Endothelial cell of umbilical vein (primary cell): ENCODE results near the gene MUC22. TPM values are rescaled to one million over a fixed set of nuclear protein-coding genes. Genes with fewer than 3 reads are reported as not detected.

Experiments used
- BruUV-seq: library from RNA; stranded (reverse); fragments of 400-500 nt; replicated peaks from 2 replicates; lab custom pipeline; 2021; lab: Mats Ljungman, UMichigan
- CTCF ChIA-PET: fragments of 300-600, 350-600 bp; sonication (Branson Sonifier 250); formaldehyde crosslinking; loops from one replicate; lab custom pipeline; 2021; ENCODE audit warnings: antibody characterized with exemption, inconsistent platforms; lab: Charles Lee
- POLR2A ChIA-PET: fragments of 300-600, 350-600 bp; sonication (Branson Sonifier 250); formaldehyde crosslinking; loops from one replicate; lab custom pipeline; 2021; ENCODE audit warnings: antibody characterized with exemption, inconsistent platforms; lab: Charles Lee
- DNase-seq: peaks from one replicate; pipeline ENCODE4 v3.0.0-alpha.2; 2011; ENCODE audit warnings: low read depth, low spot score
- FAIRE-seq: peaks from 2 replicates; lab custom pipeline; 2011; peaks lifted over from hg19 to GRCh38; lab: Jason Lieb, UNC
- H2AFZ ChIP-seq: 2 replicates; pipeline ENCODE4 v1.6.0; 2012; ENCODE audit warnings: low read depth, low read length, control low read depth, inconsistent platforms
- H3K27ac ChIP-seq: 2 replicates; pipeline ENCODE4 v1.5.1; 2011; ENCODE audit warnings: low read depth, mild to moderate bottlenecking, control low read depth, low read length, moderate library complexity; ENCODE audit not compliant: insufficient read depth
- H3K27me3 ChIP-seq, 2 experiments: 2 replicates each; pipeline versions ENCODE4 v1.6.0 to v1.6.1; 2011; ENCODE audit warnings: low read length in 2 of 2, mixed read lengths in 1 of 2; ENCODE audit not compliant: control insufficient read depth in 2 of 2, insufficient read depth in 2 of 2
- H3K36me3 ChIP-seq, 2 experiments: 2 replicates in 1 of 2; 3 replicates in 1 of 2; pipeline ENCODE4 v1.5.1; 2011; ENCODE audit warnings: low read length in 2 of 2, mild to moderate bottlenecking in 1 of 2, moderate library complexity in 1 of 2; ENCODE audit not compliant: control insufficient read depth in 2 of 2, insufficient read depth in 2 of 2; ENCODE audit errors: extremely low read depth in 1 of 2
- H3K4me1 ChIP-seq: 3 replicates; pipeline ENCODE4 v1.5.1; 2011; ENCODE audit warnings: mild to moderate bottlenecking, low read length; ENCODE audit not compliant: control insufficient read depth, insufficient read depth; ENCODE audit errors: extremely low read depth
- H3K4me2 ChIP-seq: 2 replicates; pipeline ENCODE4 v1.6.1; 2011; ENCODE audit warnings: low read length, control low read depth, mixed read lengths; ENCODE audit not compliant: insufficient read depth
- H3K4me3 ChIP-seq, 3 experiments: fragments of 200-600 bp in 1 of 3; sonication (generic), shearing (Covaris generic) in 1 of 3; replicated peaks in 1 of 3; 2 replicates each; pipeline ENCODE4 v1.5.1; 2011 to 2016; ENCODE audit warnings: control low read depth in 3 of 3, low read length in 3 of 3, mild to moderate bottlenecking in 2 of 3, inconsistent platforms in 1 of 3, low read depth in 1 of 3, moderate library complexity in 1 of 3; ENCODE audit not compliant: insufficient read depth in 1 of 3
- H3K79me2 ChIP-seq: 2 replicates; pipeline ENCODE4 v1.6.0; 2012; ENCODE audit warnings: low read length, inconsistent platforms; ENCODE audit not compliant: control insufficient read depth, insufficient read depth
- H3K9ac ChIP-seq: replicated peaks from 2 replicates; pipeline ENCODE3; 2011; ENCODE audit warnings: low read length, control low read depth; ENCODE audit not compliant: insufficient read depth; ENCODE audit errors: extremely low read depth
- H3K9me1 ChIP-seq: replicated peaks from 3 replicates; pipeline ENCODE4 v1.6.0; 2011; ENCODE audit warnings: mild to moderate bottlenecking, low read length; ENCODE audit not compliant: control insufficient read depth, insufficient read depth; ENCODE audit errors: extremely low read depth
- H3K9me3 ChIP-seq: replicated peaks from 2 replicates; pipeline ENCODE4 v1.5.1; 2012; ENCODE audit warnings: low read length, inconsistent platforms; ENCODE audit not compliant: control insufficient read depth, insufficient read depth
- H4K20me1 ChIP-seq: replicated peaks from 2 replicates; pipeline ENCODE3; 2011; ENCODE audit warnings: mild to moderate bottlenecking, low read length; ENCODE audit not compliant: control insufficient read depth, insufficient read depth; ENCODE audit errors: extremely low read depth
- EZH2 ChIP-seq: IDR thresholded peaks from 2 replicates; pipeline ENCODE4 v1.6.1; 2012; ENCODE audit warnings: borderline replicate concordance, low read depth, mild to moderate bottlenecking, moderate library complexity, low read length, inconsistent platforms; ENCODE audit not compliant: severe bottlenecking
- FOS ChIP-seq: IDR thresholded peaks from 2 replicates; pipeline ENCODE4 v1.6.1; 2011; ENCODE audit warnings: mild to moderate bottlenecking, low read length, moderate library complexity, borderline replicate concordance; ENCODE audit not compliant: insufficient read depth
- GATA2 ChIP-seq: IDR thresholded peaks from 2 replicates; pipeline ENCODE4 v1.7.0; 2011; ENCODE audit warnings: low read depth, mild to moderate bottlenecking, moderate library complexity, mixed read lengths, low read length; ENCODE audit not compliant: insufficient read length, insufficient read depth
- JUN ChIP-seq: IDR thresholded peaks from 2 replicates; pipeline ENCODE4 v1.6.1; 2011; ENCODE audit warnings: borderline replicate concordance, low read depth; ENCODE audit not compliant: insufficient read length, insufficient read depth
- MYC ChIP-seq: IDR thresholded peaks from one replicate; pipeline ENCODE4 v1.6.1; 2011; ENCODE audit warnings: mild to moderate bottlenecking, low read depth, low read length
- POLR2A ChIP-seq: IDR thresholded peaks from 2 replicates; pipeline ENCODE4 v1.6.1; 2012; ENCODE audit warnings: low read depth, mild to moderate bottlenecking, control low read depth, low read length
- POLR2AphosphoS5 ChIP-seq: IDR thresholded peaks from 2 replicates; pipeline ENCODE4 v1.6.1; 2012; ENCODE audit warnings: low read depth, mild to moderate bottlenecking, control low read depth, low read length, moderate library complexity; ENCODE audit not compliant: insufficient read depth
- dilution Hi-C: fragments of 300-500 bp; cut with MboI; formaldehyde crosslinking; loops from one replicate; pipeline ENCODE4 v1.15.0; 2019; ENCODE audit warnings: low sequenced_read_pairs; ENCODE audit not compliant: extremely low pct_ligation_motif_present
- intact Hi-C: fragments of 100-400 bp; cut with micrococcal nuclease; formaldehyde crosslinking; loops from one replicate; pipeline ENCODE4 v1.10.0; 2022
- polyA plus RNA-seq, 4 experiments: library from polyadenylated mRNA; depleted of rRNA in 3 of 4; stranded (reverse) in 3 of 4; unstranded in 1 of 4; fragments of >200 nt; gene quantifications; 2 replicates each; pipeline versions ENCODE4 v1.2.1 to v1.2.3, GENCODE V29; 2011 to 2012; ENCODE audit warnings: missing spikeins in 1 of 4
- total RNA-seq: library from RNA; stranded (reverse); gene quantifications from 2 replicates; pipeline ENCODE4 v1.2.3, GENCODE V29; 2021
- TF ChIP-seq, protein P1 (sequence below), 2 donors: IDR thresholded peaks; 1 replicate in 1 of 2; 2 replicates in 1 of 2; pipeline ENCODE4 v1.5.1; 2011; ENCODE audit warnings: low read length in 2 of 2, mild to moderate bottlenecking in 2 of 2, moderate library complexity in 2 of 2, control low read depth in 1 of 2, inconsistent platforms in 1 of 2, low read depth in 1 of 2; ENCODE audit not compliant: insufficient read depth in 1 of 2; ENCODE audit errors: extremely low read depth in 1 of 2
- TF ChIP-seq, protein P2 (sequence below): IDR thresholded peaks from 2 replicates; pipeline ENCODE4 v1.6.1; 2011; ENCODE audit not compliant: insufficient read depth, insufficient read length

The MUC22 gene
- total and polyA plus RNA-seq, 2 donors (not counting 3 experiments of a cell fraction or from before 2014, with no cell fraction given), result not detected

DNA sequence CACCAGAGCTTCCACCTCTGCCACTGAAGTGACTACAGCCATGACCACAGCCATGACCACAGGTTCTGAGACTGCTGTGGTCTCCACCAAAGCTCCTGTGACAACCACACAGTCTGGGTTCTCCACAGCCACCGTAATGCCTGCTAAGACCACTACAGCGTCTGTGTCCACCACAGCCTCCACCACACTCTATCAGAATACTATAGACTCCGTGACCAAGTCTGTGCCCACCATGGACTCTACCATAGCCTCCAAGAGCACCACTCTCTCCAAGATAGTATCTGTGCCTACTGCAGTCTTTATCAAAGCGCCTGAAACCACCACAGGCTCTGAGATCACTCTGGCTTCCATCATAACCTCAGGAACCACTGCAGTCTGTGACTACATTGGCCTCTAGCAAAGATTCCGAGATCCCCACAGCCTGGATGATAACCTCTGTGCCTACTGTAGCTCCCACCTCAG lies 45.1 kb upstream of the MUC22 start:
- H3K79me2 ChIP-seq, result no peaks in the 10 kb centered on the region
- H3K9me3 ChIP-seq, result no peaks in the 10 kb centered on the region
- no peaks in the 10 kb centered on the region for H3K36me3 ChIP-seq
- H3K4me1 ChIP-seq, result no peaks in the 10 kb centered on the region
- dilution Hi-C loops, result no loop called here
- H2AFZ ChIP-seq, result no peak overlapping the region
- intact Hi-C loops, result no loop called here
- no peaks in the 10 kb centered on the region for H3K9me1 ChIP-seq
- ChIA-PET CTCF (no interaction called here), POLR2A (no interaction called here)
- no peak overlapping the region for H3K4me2 ChIP-seq
- H4K20me1 ChIP-seq, result no peaks in the 10 kb centered on the region
- no TSS peak for BruUV-seq
- H3K27ac ChIP-seq, result no peak overlapping the region
- FAIRE-seq, result no peak
- DNase-seq, result no peak
- TF ChIP-seq JUN (no peak), GATA2 (no peak), POLR2AphosphoS5 (no peak), POLR2A (no peak), EZH2 (no peak), MYC (no peak), FOS (no peak)
- TF ChIP-seq, protein P1, sequence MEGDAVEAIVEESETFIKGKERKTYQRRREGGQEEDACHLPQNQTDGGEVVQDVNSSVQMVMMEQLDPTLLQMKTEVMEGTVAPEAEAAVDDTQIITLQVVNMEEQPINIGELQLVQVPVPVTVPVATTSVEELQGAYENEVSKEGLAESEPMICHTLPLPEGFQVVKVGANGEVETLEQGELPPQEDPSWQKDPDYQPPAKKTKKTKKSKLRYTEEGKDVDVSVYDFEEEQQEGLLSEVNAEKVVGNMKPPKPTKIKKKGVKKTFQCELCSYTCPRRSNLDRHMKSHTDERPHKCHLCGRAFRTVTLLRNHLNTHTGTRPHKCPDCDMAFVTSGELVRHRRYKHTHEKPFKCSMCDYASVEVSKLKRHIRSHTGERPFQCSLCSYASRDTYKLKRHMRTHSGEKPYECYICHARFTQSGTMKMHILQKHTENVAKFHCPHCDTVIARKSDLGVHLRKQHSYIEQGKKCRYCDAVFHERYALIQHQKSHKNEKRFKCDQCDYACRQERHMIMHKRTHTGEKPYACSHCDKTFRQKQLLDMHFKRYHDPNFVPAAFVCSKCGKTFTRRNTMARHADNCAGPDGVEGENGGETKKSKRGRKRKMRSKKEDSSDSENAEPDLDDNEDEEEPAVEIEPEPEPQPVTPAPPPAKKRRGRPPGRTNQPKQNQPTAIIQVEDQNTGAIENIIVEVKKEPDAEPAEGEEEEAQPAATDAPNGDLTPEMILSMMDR (IDR thresholded peaks at IDR 0.05; ENCODE audit: extremely low read depth in 1 of 2, insufficient read depth in 1 of 2, low read depth in 1 of 2, low read length in 2 of 2), result no peak
- TF ChIP-seq, protein P2, sequence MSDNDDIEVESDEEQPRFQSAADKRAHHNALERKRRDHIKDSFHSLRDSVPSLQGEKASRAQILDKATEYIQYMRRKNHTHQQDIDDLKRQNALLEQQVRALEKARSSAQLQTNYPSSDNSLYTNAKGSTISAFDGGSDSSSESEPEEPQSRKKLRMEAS, result no peak
- H3K4me3 ChIP-seq, result no peak overlapping the region
- peaks cover 6 to 8% of the 10 kb centered on the region in 2 experiments for H3K27me3 ChIP-seq
- H3K9ac ChIP-seq, result no peak overlapping the region
